Tibial nerve (tissue), 4 donors: ENCODE measurements around the gene PHF19.

ENCODE experiments used
- CTCF ChIP-seq, 5 experiments: fragments of 200-600 bp in 3 of 5; fragments of 450-650 bp in 2 of 5; sonication (generic) in 3 of 5; IDR thresholded peaks; one replicate each; pipeline ENCODE4 v1.5.1; 2016 to 2019; ENCODE audit warnings: antibody characterized with exemption in 5 of 5, mild to moderate bottlenecking in 3 of 5, moderate library complexity in 2 of 5
- EP300 ChIP-seq, 2 donors: sonication (generic); formaldehyde crosslinking; IDR thresholded peaks; one replicate each; pipeline ENCODE4 v1.6.1; 2017; ENCODE audit warnings: antibody characterized with exemption in 2 of 2, mild to moderate bottlenecking in 1 of 2
- POLR2A ChIP-seq, 2 donors: fragments of 450-650 bp; IDR thresholded peaks; one replicate each; pipeline ENCODE4 v1.6.1; 2017; ENCODE audit warnings: antibody characterized with exemption in 2 of 2, mild to moderate bottlenecking in 2 of 2, moderate library complexity in 2 of 2

GRCh38 chr9:120915854-120916470, 39.0 kb upstream of the PHF19 start:
- TF ChIP-seq CTCF (IDR thresholded peaks at IDR 0.05) (no peak), POLR2A (IDR thresholded peaks at IDR 0.05) (no peak), EP300 (IDR thresholded peaks at IDR 0.05) (no peak)
